ENCODE measurements around the gene PODXL.

DNA sequence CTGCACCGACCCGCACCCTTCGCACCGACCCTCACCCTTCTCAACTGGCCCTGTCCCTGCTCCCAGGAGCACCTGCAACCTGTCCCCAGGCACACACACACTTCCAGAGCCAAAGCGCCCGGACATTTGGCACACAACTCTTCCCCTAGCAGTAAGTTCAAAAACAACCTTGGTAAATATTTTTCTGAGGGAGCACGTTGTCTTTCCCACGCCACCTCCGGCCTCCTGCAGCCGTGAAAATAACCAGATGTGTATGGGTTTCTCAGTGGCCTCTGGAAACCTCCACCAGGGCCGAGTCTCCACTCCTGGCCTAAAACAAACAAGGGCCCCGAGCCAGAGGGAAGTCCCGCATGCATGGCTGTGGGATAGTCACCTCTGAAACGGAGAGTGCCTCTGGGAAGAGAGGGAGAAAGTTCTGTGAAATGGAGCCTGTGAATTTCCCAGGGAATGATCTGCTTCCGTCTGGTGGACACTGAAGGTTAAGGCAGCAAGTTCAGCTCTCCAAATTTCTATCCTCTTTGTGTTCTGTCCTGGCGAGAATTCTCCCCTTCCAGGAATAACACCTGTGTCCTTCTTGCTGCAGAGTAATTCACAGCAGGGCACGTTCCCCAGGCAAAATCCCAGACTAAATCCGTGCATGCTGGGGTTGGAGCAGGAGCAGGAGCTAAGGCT is 15.8 kb downstream of the PODXL start:
- TF ChIP-seq, protein P1, sequence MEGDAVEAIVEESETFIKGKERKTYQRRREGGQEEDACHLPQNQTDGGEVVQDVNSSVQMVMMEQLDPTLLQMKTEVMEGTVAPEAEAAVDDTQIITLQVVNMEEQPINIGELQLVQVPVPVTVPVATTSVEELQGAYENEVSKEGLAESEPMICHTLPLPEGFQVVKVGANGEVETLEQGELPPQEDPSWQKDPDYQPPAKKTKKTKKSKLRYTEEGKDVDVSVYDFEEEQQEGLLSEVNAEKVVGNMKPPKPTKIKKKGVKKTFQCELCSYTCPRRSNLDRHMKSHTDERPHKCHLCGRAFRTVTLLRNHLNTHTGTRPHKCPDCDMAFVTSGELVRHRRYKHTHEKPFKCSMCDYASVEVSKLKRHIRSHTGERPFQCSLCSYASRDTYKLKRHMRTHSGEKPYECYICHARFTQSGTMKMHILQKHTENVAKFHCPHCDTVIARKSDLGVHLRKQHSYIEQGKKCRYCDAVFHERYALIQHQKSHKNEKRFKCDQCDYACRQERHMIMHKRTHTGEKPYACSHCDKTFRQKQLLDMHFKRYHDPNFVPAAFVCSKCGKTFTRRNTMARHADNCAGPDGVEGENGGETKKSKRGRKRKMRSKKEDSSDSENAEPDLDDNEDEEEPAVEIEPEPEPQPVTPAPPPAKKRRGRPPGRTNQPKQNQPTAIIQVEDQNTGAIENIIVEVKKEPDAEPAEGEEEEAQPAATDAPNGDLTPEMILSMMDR (conservative IDR thresholded peaks at IDR 0.05; ENCODE audit: low read depth, low read length): no peak
- no peak for TF ChIP-seq EZH2 (IDR thresholded peaks at IDR 0.05; ENCODE audit: low read length, unreplicated experiment)
